WTC11 (cell line): ENCODE data around the gene HIPK2.

Experiments used
- CBFB ChIP-seq: sonication (generic); formaldehyde crosslinking; IDR thresholded peaks from 2 replicates; pipeline ENCODE4 v1.8.1; 2022; ENCODE audit warnings: mild to moderate bottlenecking, low read depth, missing genetic modification reagents
- CREB1 ChIP-seq: sonication (generic); formaldehyde crosslinking; IDR thresholded peaks from 2 replicates; pipeline ENCODE4 v1.8.0; 2023; ENCODE audit warnings: mild to moderate bottlenecking, missing genetic modification reagents
- ETV6 ChIP-seq: sonication (generic); formaldehyde crosslinking; IDR thresholded peaks from 2 replicates; pipeline ENCODE4 v1.8.1; 2022; ENCODE audit warnings: mild to moderate bottlenecking, missing genetic modification reagents
- FOXJ3 ChIP-seq: sonication (generic); formaldehyde crosslinking; IDR thresholded peaks from 2 replicates; pipeline ENCODE4 v1.9.0; 2021; ENCODE audit warnings: missing genetic modification reagents, mild to moderate bottlenecking, borderline replicate concordance
- GABPB1 ChIP-seq: sonication (generic); formaldehyde crosslinking; IDR thresholded peaks from 2 replicates; pipeline ENCODE4 v1.8.1; 2023; ENCODE audit warnings: mild to moderate bottlenecking, missing genetic modification reagents
- SMAD3 ChIP-seq: sonication (generic); formaldehyde crosslinking; IDR thresholded peaks from 2 replicates; pipeline ENCODE4 v1.8.0; 2022; ENCODE audit warnings: missing genetic modification reagents, mild to moderate bottlenecking, borderline replicate concordance
- TP53 ChIP-seq: sonication (generic); formaldehyde crosslinking; IDR thresholded peaks from 2 replicates; pipeline ENCODE4 v1.8.1; 2023; ENCODE audit warnings: mild to moderate bottlenecking, missing genetic modification reagents
- ZBTB21 ChIP-seq: sonication (generic); formaldehyde crosslinking; IDR thresholded peaks from 2 replicates; pipeline ENCODE4 v1.8.1; 2023; ENCODE audit warnings: mild to moderate bottlenecking, missing genetic modification reagents, borderline replicate concordance
- TF ChIP-seq, protein P1 (sequence below): fragments of 200-600 bp; IDR thresholded peaks from 2 replicates; pipeline ENCODE4 v1.8.0; 2022; ENCODE audit warnings: antibody characterized with exemption
- TF ChIP-seq, protein P2 (sequence below): sonication (generic); formaldehyde crosslinking; IDR thresholded peaks from 2 replicates; pipeline ENCODE4 v1.8.1; 2023; ENCODE audit warnings: mild to moderate bottlenecking, missing genetic modification reagents, moderate library complexity
- TF ChIP-seq, protein P3 (sequence below): sonication (generic); formaldehyde crosslinking; conservative IDR thresholded peaks from 2 replicates; pipeline ENCODE4 v1.8.1; 2022; ENCODE audit warnings: mild to moderate bottlenecking, missing genetic modification reagents
- TF ChIP-seq, protein P4 (sequence below): sonication (generic); formaldehyde crosslinking; IDR thresholded peaks from 2 replicates; pipeline ENCODE4 v1.8.0; 2022; ENCODE audit warnings: missing genetic modification reagents
- TF ChIP-seq, protein P5 (sequence below): fragments of 250-450 bp; sonication (Bioruptor Pico); IDR thresholded peaks from 2 replicates; pipeline ENCODE4 v1.9.0; 2021; ENCODE audit warnings: mild to moderate bottlenecking
- TF ChIP-seq, protein P6 (sequence below): fragments of 250-450 bp; sonication (Bioruptor Pico); IDR thresholded peaks from 2 replicates; pipeline ENCODE4 v2.1.2; 2022; ENCODE audit warnings: mild to moderate bottlenecking, moderate library complexity

DNA sequence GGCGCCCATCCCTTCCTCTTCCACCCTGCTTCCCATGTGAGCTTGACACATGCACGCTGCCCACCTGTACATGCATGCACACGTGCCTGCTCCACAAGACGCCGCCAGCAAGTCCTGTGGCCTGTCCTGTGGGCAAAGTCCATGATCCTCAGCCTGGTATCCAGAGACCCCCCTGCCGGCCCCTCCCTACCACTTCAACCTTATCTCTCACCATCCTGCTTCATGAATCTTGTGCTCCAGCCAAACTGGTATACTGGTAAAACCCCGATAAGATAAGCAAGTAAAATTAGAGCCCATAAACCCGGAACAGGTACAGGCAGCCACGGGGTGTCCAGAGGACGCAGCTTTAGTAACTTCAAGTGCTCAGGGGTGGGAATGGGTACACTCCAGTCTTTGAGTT, 39.5 kb upstream of the HIPK2 start:
- TF ChIP-seq CBFB (CRISPR knock-in tag) (no peak), FOXJ3 (CRISPR knock-in tag) (no peak), CREB1 (CRISPR knock-in tag) (no peak), ETV6 (CRISPR knock-in tag) (no peak), TP53 (CRISPR knock-in tag) (no peak), ZBTB21 (CRISPR knock-in tag) (no peak), SMAD3 (no peak), GABPB1 (CRISPR knock-in tag) (no peak)
- TF ChIP-seq, protein P1, sequence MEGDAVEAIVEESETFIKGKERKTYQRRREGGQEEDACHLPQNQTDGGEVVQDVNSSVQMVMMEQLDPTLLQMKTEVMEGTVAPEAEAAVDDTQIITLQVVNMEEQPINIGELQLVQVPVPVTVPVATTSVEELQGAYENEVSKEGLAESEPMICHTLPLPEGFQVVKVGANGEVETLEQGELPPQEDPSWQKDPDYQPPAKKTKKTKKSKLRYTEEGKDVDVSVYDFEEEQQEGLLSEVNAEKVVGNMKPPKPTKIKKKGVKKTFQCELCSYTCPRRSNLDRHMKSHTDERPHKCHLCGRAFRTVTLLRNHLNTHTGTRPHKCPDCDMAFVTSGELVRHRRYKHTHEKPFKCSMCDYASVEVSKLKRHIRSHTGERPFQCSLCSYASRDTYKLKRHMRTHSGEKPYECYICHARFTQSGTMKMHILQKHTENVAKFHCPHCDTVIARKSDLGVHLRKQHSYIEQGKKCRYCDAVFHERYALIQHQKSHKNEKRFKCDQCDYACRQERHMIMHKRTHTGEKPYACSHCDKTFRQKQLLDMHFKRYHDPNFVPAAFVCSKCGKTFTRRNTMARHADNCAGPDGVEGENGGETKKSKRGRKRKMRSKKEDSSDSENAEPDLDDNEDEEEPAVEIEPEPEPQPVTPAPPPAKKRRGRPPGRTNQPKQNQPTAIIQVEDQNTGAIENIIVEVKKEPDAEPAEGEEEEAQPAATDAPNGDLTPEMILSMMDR: no peak
- TF ChIP-seq, protein P2, sequence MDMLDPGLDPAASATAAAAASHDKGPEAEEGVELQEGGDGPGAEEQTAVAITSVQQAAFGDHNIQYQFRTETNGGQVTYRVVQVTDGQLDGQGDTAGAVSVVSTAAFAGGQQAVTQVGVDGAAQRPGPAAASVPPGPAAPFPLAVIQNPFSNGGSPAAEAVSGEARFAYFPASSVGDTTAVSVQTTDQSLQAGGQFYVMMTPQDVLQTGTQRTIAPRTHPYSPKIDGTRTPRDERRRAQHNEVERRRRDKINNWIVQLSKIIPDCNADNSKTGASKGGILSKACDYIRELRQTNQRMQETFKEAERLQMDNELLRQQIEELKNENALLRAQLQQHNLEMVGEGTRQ (CRISPR knock-in tag): no peak
- TF ChIP-seq, protein P3, sequence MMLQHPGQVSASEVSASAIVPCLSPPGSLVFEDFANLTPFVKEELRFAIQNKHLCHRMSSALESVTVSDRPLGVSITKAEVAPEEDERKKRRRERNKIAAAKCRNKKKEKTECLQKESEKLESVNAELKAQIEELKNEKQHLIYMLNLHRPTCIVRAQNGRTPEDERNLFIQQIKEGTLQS (CRISPR knock-in tag): no peak
- TF ChIP-seq, protein P4, sequence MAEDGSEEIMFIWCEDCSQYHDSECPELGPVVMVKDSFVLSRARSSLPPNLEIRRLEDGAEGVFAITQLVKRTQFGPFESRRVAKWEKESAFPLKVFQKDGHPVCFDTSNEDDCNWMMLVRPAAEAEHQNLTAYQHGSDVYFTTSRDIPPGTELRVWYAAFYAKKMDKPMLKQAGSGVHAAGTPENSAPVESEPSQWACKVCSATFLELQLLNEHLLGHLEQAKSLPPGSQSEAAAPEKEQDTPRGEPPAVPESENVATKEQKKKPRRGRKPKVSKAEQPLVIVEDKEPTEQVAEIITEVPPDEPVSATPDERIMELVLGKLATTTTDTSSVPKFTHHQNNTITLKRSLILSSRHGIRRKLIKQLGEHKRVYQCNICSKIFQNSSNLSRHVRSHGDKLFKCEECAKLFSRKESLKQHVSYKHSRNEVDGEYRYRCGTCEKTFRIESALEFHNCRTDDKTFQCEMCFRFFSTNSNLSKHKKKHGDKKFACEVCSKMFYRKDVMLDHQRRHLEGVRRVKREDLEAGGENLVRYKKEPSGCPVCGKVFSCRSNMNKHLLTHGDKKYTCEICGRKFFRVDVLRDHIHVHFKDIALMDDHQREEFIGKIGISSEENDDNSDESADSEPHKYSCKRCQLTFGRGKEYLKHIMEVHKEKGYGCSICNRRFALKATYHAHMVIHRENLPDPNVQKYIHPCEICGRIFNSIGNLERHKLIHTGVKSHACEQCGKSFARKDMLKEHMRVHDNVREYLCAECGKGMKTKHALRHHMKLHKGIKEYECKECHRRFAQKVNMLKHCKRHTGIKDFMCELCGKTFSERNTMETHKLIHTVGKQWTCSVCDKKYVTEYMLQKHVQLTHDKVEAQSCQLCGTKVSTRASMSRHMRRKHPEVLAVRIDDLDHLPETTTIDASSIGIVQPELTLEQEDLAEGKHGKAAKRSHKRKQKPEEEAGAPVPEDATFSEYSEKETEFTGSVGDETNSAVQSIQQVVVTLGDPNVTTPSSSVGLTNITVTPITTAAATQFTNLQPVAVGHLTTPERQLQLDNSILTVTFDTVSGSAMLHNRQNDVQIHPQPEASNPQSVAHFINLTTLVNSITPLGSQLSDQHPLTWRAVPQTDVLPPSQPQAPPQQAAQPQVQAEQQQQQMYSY: no peak
- TF ChIP-seq, protein P5, sequence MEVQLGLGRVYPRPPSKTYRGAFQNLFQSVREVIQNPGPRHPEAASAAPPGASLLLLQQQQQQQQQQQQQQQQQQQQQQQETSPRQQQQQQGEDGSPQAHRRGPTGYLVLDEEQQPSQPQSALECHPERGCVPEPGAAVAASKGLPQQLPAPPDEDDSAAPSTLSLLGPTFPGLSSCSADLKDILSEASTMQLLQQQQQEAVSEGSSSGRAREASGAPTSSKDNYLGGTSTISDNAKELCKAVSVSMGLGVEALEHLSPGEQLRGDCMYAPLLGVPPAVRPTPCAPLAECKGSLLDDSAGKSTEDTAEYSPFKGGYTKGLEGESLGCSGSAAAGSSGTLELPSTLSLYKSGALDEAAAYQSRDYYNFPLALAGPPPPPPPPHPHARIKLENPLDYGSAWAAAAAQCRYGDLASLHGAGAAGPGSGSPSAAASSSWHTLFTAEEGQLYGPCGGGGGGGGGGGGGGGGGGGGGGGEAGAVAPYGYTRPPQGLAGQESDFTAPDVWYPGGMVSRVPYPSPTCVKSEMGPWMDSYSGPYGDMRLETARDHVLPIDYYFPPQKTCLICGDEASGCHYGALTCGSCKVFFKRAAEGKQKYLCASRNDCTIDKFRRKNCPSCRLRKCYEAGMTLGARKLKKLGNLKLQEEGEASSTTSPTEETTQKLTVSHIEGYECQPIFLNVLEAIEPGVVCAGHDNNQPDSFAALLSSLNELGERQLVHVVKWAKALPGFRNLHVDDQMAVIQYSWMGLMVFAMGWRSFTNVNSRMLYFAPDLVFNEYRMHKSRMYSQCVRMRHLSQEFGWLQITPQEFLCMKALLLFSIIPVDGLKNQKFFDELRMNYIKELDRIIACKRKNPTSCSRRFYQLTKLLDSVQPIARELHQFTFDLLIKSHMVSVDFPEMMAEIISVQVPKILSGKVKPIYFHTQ: no peak
- TF ChIP-seq, protein P6, sequence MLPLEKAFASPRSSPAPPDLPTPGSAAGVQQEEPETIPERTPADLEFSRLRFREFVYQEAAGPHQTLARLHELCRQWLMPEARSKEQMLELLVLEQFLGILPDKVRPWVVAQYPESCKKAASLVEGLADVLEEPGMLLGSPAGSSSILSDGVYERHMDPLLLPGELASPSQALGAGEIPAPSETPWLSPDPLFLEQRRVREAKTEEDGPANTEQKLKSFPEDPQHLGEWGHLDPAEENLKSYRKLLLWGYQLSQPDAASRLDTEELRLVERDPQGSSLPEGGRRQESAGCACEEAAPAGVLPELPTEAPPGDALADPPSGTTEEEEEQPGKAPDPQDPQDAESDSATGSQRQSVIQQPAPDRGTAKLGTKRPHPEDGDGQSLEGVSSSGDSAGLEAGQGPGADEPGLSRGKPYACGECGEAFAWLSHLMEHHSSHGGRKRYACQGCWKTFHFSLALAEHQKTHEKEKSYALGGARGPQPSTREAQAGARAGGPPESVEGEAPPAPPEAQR (CRISPR knock-in tag): no peak
